Measurements from ENCODE around the gene SMG7.

The SMG7 gene

GRCh38 chr1:183559061-183559460 lies 86.8 kb downstream of the SMG7 start:
- no peak for DNase-seq (ENCODE audit: low read depth in 1 of 2, low spot score in 1 of 2)

- no peak for DNase-seq (ENCODE audit: low read depth in 1 of 2, low spot score in 1 of 2)
Measured at GRCh38 chr1:183562701-183563100, 90.4 kb downstream of the SMG7 start.

- no peak for DNase-seq (ENCODE audit: low read depth in 1 of 2, low spot score in 1 of 2)
Measured at GRCh38 chr1:183565261-183565660, 93.0 kb downstream of the SMG7 start.

GRCh38 chr1:183566026-183566425 lies 93.7 kb downstream of the SMG7 start:
- no peak for DNase-seq (ENCODE audit: low read depth in 1 of 2, low spot score in 1 of 2)

GRCh38 chr1:183567584-183567983 lies 95.3 kb downstream of the SMG7 start:
- DNase-seq (ENCODE audit: low read depth in 1 of 2, low spot score in 1 of 2), result no peak

GRCh38 chr1:183568176-183569021 lies 96.1 kb downstream of the SMG7 start:
- DNase-seq (ENCODE audit: low read depth in 1 of 2, low spot score in 1 of 2), result no peak

- no peak for DNase-seq (ENCODE audit: low read depth in 1 of 2, low spot score in 1 of 2)
Measured at GRCh38 chr1:183569141-183569540, 96.8 kb downstream of the SMG7 start.

- no peak for DNase-seq (ENCODE audit: low read depth in 1 of 2, low spot score in 1 of 2)
Measured at GRCh38 chr1:183569801-183570200, 97.5 kb downstream of the SMG7 start.

GRCh38 chr1:183570451-183570850 lies 98.2 kb downstream of the SMG7 start:
- no peak for DNase-seq (ENCODE audit: low read depth in 1 of 2, low spot score in 1 of 2)

- DNase-seq (ENCODE audit: low read depth in 1 of 2, low spot score in 1 of 2), result no peak
Measured at GRCh38 chr1:183571678-183572268, 99.5 kb downstream of the SMG7 start.

- no peak for DNase-seq (ENCODE audit: low read depth in 1 of 2, low spot score in 1 of 2)
Measured at GRCh38 chr1:183572721-183573120, 100.4 kb downstream of the SMG7 start.

- DNase-seq (ENCODE audit: low read depth in 1 of 2, low spot score in 1 of 2), result no peak
Measured at GRCh38 chr1:183575606-183576005, 103.3 kb downstream of the SMG7 start.

GRCh38 chr1:183576537-183576936 lies 104.2 kb downstream of the SMG7 start:
- DNase-seq (ENCODE audit: low read depth in 1 of 2, low spot score in 1 of 2), result no peak

- DNase-seq (ENCODE audit: low read depth in 1 of 2, low spot score in 1 of 2), result no peak
Measured at GRCh38 chr1:183577897-183578465, 105.7 kb downstream of the SMG7 start.

GRCh38 chr1:183578856-183579255 lies 106.6 kb downstream of the SMG7 start:
- no peak for DNase-seq (ENCODE audit: low read depth in 1 of 2, low spot score in 1 of 2)

GRCh38 chr1:183580281-183580682 lies 108.0 kb downstream of the SMG7 start:
- DNase-seq (ENCODE audit: low read depth in 1 of 2, low spot score in 1 of 2), result no peak

GRCh38 chr1:183582021-183582713 lies 109.9 kb downstream of the SMG7 start:
- no peak for DNase-seq (ENCODE audit: low read depth in 1 of 2, low spot score in 1 of 2)

- no peak for DNase-seq (ENCODE audit: low read depth in 1 of 2, low spot score in 1 of 2)
Measured at GRCh38 chr1:183583466-183583865, 111.2 kb downstream of the SMG7 start.

- no peak for DNase-seq (ENCODE audit: low read depth in 1 of 2, low spot score in 1 of 2)
Measured at GRCh38 chr1:183584147-183584546, 111.8 kb downstream of the SMG7 start.

- no peak for DNase-seq (ENCODE audit: low read depth in 1 of 2, low spot score in 1 of 2)
Measured at GRCh38 chr1:183585038-183585437, 112.7 kb downstream of the SMG7 start.

- no peak for DNase-seq (ENCODE audit: low read depth in 1 of 2, low spot score in 1 of 2)
Measured at GRCh38 chr1:183586455-183586854, 114.2 kb downstream of the SMG7 start.

GRCh38 chr1:183586926-183587325 lies 114.6 kb downstream of the SMG7 start:
- no peak for DNase-seq (ENCODE audit: low read depth in 1 of 2, low spot score in 1 of 2)

Measured in activated T-helper 1 cell treated with anti-CD3 and anti-CD28 coated beads, Interleukin-2, amount 50 U/mL, for 16 hours (primary cell).